ENCODE measurements around the gene CLDN5. TPM values are rescaled to one million over a fixed set of nuclear protein-coding genes. Genes with fewer than 3 reads are reported as not detected.

CLDN5 gene
- total RNA-seq, 1 experiment from 2014 or later: not detected

- CTCF ChIA-PET: no interaction called here
Measured at GRCh38 chr22:19514831-19515565, 9.2 kb downstream of the CLDN5 start.

DNA sequence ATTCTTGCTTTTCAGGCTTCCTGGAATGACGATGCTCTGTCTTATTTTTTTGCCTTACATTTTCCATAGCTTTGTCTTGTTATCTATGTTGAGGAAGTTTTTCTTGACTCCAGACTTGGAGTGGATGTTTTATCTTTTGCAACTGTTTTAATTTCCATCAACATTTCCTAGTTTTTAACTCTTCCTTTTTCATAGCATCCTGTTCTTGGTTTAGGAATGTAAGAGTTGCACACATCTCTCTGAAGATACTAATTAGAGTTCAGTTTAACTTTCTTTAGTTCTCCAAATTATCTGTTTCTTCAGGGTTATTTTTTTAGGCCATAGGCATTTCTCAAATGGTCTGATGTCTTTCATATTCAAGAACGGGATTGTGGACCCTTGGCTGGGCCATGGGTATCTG lies 10.4 kb downstream of the CLDN5 start:
- Histone ChIP-seq H3K4me3 (ENCODE audit: low read depth, low read length) (no peak overlapping the region), H3K9me3 (no peaks in the 10 kb centered on the region), H3K27me3 (replicated peaks; ENCODE audit: control insufficient read depth, insufficient read depth, low read length) (no peaks in the 10 kb centered on the region), H3K36me3 (ENCODE audit: control insufficient read depth, insufficient read depth, low read length) (no peaks in the 10 kb centered on the region), H3K4me1 (no peaks in the 10 kb centered on the region)
- POLR2A ChIA-PET: no interaction called here
- Mint-ChIP-seq H3K27ac (ENCODE audit: unreplicated experiment) (no peak overlapping the region), H3K4me1 (ENCODE audit: low read depth, unreplicated experiment) (no peaks in the 10 kb centered on the region), H3K27me3 (ENCODE audit: insufficient read depth, unreplicated experiment) (no peaks in the 10 kb centered on the region), H3K4me3 (ENCODE audit: unreplicated experiment) (no peak overlapping the region), H3K36me3 (ENCODE audit: insufficient read depth, unreplicated experiment) (peaks cover 17% of the 10 kb centered on the region), H3K9me3 (ENCODE audit: unreplicated experiment) (no peaks in the 10 kb centered on the region)
- CTCF ChIA-PET: no interaction called here
- intact Hi-C loops (cut with micrococcal nuclease; ENCODE audit: unreplicated experiment): no loop called here
- no peak for DNase-seq
- no TSS peak for BruUV-seq (replicated peaks)
- TF ChIP-seq, protein P1, sequence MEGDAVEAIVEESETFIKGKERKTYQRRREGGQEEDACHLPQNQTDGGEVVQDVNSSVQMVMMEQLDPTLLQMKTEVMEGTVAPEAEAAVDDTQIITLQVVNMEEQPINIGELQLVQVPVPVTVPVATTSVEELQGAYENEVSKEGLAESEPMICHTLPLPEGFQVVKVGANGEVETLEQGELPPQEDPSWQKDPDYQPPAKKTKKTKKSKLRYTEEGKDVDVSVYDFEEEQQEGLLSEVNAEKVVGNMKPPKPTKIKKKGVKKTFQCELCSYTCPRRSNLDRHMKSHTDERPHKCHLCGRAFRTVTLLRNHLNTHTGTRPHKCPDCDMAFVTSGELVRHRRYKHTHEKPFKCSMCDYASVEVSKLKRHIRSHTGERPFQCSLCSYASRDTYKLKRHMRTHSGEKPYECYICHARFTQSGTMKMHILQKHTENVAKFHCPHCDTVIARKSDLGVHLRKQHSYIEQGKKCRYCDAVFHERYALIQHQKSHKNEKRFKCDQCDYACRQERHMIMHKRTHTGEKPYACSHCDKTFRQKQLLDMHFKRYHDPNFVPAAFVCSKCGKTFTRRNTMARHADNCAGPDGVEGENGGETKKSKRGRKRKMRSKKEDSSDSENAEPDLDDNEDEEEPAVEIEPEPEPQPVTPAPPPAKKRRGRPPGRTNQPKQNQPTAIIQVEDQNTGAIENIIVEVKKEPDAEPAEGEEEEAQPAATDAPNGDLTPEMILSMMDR (IDR thresholded peaks at IDR 0.05; ENCODE audit: insufficient read depth in 1 of 2, low read depth in 1 of 2, low read length in 1 of 2, severe bottlenecking in 1 of 2, unreplicated experiment in 1 of 2): no peak

More at GRCh38 chr22:19514831-19515565, 9.2 kb downstream of the CLDN5 start:
- H3K27me3 ChIP-seq (replicated peaks; ENCODE audit: control insufficient read depth, insufficient read depth, low read length): no peaks in the 10 kb centered on the region
- no peaks in the 10 kb centered on the region for H3K4me1 Mint-ChIP-seq (ENCODE audit: low read depth, unreplicated experiment)
- POLR2A ChIA-PET: interaction anchor here (0.5 kb wide), 1 partner anchor 265 kb away, joined by 5 read pairs; no protein-coding TSS in a partner anchor
- no peak for DNase-seq
- H3K27ac Mint-ChIP-seq (ENCODE audit: unreplicated experiment): no peak overlapping the region
- no peak overlapping the region for H3K4me3 ChIP-seq (ENCODE audit: low read depth, low read length)
- TF ChIP-seq, protein P1 (IDR thresholded peaks at IDR 0.05; ENCODE audit: insufficient read depth in 1 of 2, low read depth in 1 of 2, low read length in 1 of 2, severe bottlenecking in 1 of 2, unreplicated experiment in 1 of 2): no peak
- H3K36me3 Mint-ChIP-seq (ENCODE audit: insufficient read depth, unreplicated experiment): peaks cover 17% of the 10 kb centered on the region
- no peak overlapping the region for H3K4me3 Mint-ChIP-seq (ENCODE audit: unreplicated experiment)
- H3K27me3 Mint-ChIP-seq (ENCODE audit: insufficient read depth, unreplicated experiment): no peaks in the 10 kb centered on the region
- H3K36me3 ChIP-seq (ENCODE audit: control insufficient read depth, insufficient read depth, low read length): no peaks in the 10 kb centered on the region
- H3K9me3 Mint-ChIP-seq (ENCODE audit: unreplicated experiment): no peaks in the 10 kb centered on the region
- BruUV-seq (replicated peaks): no TSS peak
- H3K4me1 ChIP-seq: no peaks in the 10 kb centered on the region
- no peaks in the 10 kb centered on the region for H3K9me3 ChIP-seq
- intact Hi-C loops (cut with micrococcal nuclease; ENCODE audit: unreplicated experiment): no loop called here

DNA sequence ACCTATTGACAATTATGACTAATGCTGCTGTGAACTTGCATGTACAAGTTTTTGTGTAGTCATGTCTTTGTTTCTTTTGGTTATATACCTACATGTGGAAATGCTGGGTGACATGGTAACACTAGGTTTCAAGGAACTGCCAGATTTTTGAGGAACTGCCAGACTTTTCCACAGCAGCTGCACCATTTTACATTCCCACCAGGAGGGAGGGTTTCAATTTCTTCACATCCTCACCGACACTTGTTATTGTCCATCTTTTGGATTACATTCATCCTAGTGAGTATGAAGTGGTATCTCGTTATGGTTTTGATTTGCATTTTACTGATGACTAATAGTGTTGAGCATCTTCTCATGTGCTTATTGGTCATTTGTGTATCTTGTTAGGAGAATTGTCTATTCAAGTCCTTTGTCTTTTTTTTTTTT lies 13.3 kb downstream of the CLDN5 start:
- H3K27ac Mint-ChIP-seq (ENCODE audit: unreplicated experiment): no peak overlapping the region
- TF ChIP-seq, protein P1 (IDR thresholded peaks at IDR 0.05; ENCODE audit: insufficient read depth in 1 of 2, low read depth in 1 of 2, low read length in 1 of 2, severe bottlenecking in 1 of 2, unreplicated experiment in 1 of 2): no peak
- Histone ChIP-seq H3K9me3 (no peaks in the 10 kb centered on the region), H3K4me3 (ENCODE audit: low read depth, low read length) (no peak overlapping the region), H3K27me3 (replicated peaks; ENCODE audit: control insufficient read depth, insufficient read depth, low read length) (no peaks in the 10 kb centered on the region), H3K36me3 (ENCODE audit: control insufficient read depth, insufficient read depth, low read length) (no peaks in the 10 kb centered on the region), H3K4me1 (no peaks in the 10 kb centered on the region)
- H3K4me3 Mint-ChIP-seq (ENCODE audit: unreplicated experiment): no peak overlapping the region
- ChIA-PET POLR2A (no interaction called here), CTCF (no interaction called here)
- H3K27me3 Mint-ChIP-seq (ENCODE audit: insufficient read depth, unreplicated experiment): no peaks in the 10 kb centered on the region
- intact Hi-C loops (cut with micrococcal nuclease; ENCODE audit: unreplicated experiment): no loop called here
- DNase-seq: no peak
- no peaks in the 10 kb centered on the region for H3K4me1 Mint-ChIP-seq (ENCODE audit: low read depth, unreplicated experiment)
- BruUV-seq (replicated peaks): no TSS peak
- H3K36me3 Mint-ChIP-seq (ENCODE audit: insufficient read depth, unreplicated experiment): peaks cover 16% of the 10 kb centered on the region
- H3K9me3 Mint-ChIP-seq (ENCODE audit: unreplicated experiment): no peaks in the 10 kb centered on the region

All from Caco-2 (cell line).